CD8-positive, alpha-beta memory T cell (primary cell): Measurements from ENCODE around the gene PDGFB. TPM values are rescaled to one million over a fixed set of nuclear protein-coding genes. Genes with fewer than 3 reads are reported as not detected.

ENCODE experiments used
- polyA plus RNA-seq: library from polyadenylated mRNA; unstranded; fragments of 300-500 nt; fragmentation: Illumina TruSeq; gene quantifications from one replicate; pipeline ENCODE4 v1.2.3, GENCODE V29; 2021
- total RNA-seq, 2 experiments: library from RNA; stranded (reverse); gene quantifications; one replicate each; pipeline ENCODE4 v1.2.3, GENCODE V29; 2021

Gene PDGFB
- total and polyA plus RNA-seq, 3 experiments from 2014 or later, result 2.3 to 18.2 (median 3.0) TPM

Other genes starting within 250 kb of the PDGFB start
- 100 to 1,000 TPM; 133 to 138 TPM for gene APOBEC3C, start 230.7 kb downstream of the PDGFB start, total RNA-seq
- 255 TPM for gene APOBEC3C, start 230.7 kb downstream of the PDGFB start, polyA plus RNA-seq
- 10 to 100 TPM; 40.8 to 41.3 TPM for gene APOBEC3D, start 223.9 kb downstream of the PDGFB start, total RNA-seq
- 20.1 TPM for gene APOBEC3D, start 223.9 kb downstream of the PDGFB start, polyA plus RNA-seq
- 10 to 100 TPM; 28.4 to 30.1 TPM for gene APOBEC3F, start 204.1 kb downstream of the PDGFB start, total RNA-seq
- 20.5 TPM for gene APOBEC3F, start 204.1 kb downstream of the PDGFB start, polyA plus RNA-seq
- 100 to 1,000 TPM; 158 to 165 TPM for gene APOBEC3G, start 167.7 kb downstream of the PDGFB start, total RNA-seq
- 256 TPM for gene APOBEC3G, start 167.7 kb downstream of the PDGFB start, polyA plus RNA-seq
- gene APOBEC3H, start 147.7 kb downstream of the PDGFB start, total RNA-seq, result 10 to 100 TPM; 10.8 to 11.0 TPM
- 11.7 TPM for gene APOBEC3H, start 147.7 kb downstream of the PDGFB start, polyA plus RNA-seq
- gene CBX7, start 92.3 kb downstream of the PDGFB start, total RNA-seq, result 10 to 100 TPM; 26.1 to 26.4 TPM
- gene CBX7, start 92.3 kb downstream of the PDGFB start, polyA plus RNA-seq, result 29.7 TPM
- 1,000 to 10,000 TPM; 2,574 to 2,607 TPM for gene RPL3, start 74.6 kb upstream of the PDGFB start, total RNA-seq
- 3,654 TPM for gene RPL3, start 74.6 kb upstream of the PDGFB start, polyA plus RNA-seq
- gene SYNGR1, start 105.0 kb upstream of the PDGFB start, total RNA-seq, result 1 to 10 TPM; 2.4 to 2.9 TPM
- gene SYNGR1, start 105.0 kb upstream of the PDGFB start, polyA plus RNA-seq, result 10.1 TPM
- 10 to 100 TPM; 19.9 to 21.0 TPM for gene TAB1, start 154.8 kb upstream of the PDGFB start, total RNA-seq
- gene TAB1, start 154.8 kb upstream of the PDGFB start, polyA plus RNA-seq, result 4.1 TPM
- under 1 TPM; 0.27 to 0.37 TPM for gene MGAT3, start 212.0 kb upstream of the PDGFB start, total RNA-seq
- gene MGAT3, start 212.0 kb upstream of the PDGFB start, polyA plus RNA-seq, result 0.03 TPM